Measurements from ENCODE around the gene TUBG2. TPM values are rescaled to one million over a fixed set of nuclear protein-coding genes. Genes with fewer than 3 reads are reported as not detected.

The TUBG2 gene
- total RNA-seq, 1 experiment from 2014 or later, result 20.4 TPM

GRCh38 chr17:42670789-42671657 lies 11.9 kb downstream of the TUBG2 start:
- Histone ChIP-seq H3K4me2 (ENCODE audit: insufficient read depth, insufficient read length, low read length) (peak overlapping the region; percentile 62), H2BK5ac (ENCODE audit: insufficient read length, low read length) (no peak overlapping the region), H2BK20ac (ENCODE audit: low read depth, low read length, poor library complexity, severe bottlenecking) (no peak overlapping the region), H4K20me1 (ENCODE audit: control insufficient read depth, insufficient read depth, insufficient read length) (no peaks in the 10 kb centered on the region), H3K27me3 (ENCODE audit: insufficient read depth, low read length) (no peaks in the 10 kb centered on the region), H3K23me2 (ENCODE audit: insufficient read length, low read depth, low read length, poor library complexity, severe bottlenecking) (peaks cover 26% of the 10 kb centered on the region), H3K9me3 (ENCODE audit: control insufficient read depth, low read depth, low read length) (no peaks in the 10 kb centered on the region), H2BK120ac (ENCODE audit: low read depth, low read length, poor library complexity, severe bottlenecking) (no peak overlapping the region), H4K91ac (ENCODE audit: insufficient read length, low read depth, low read length) (no peak overlapping the region), H2BK12ac (ENCODE audit: insufficient read length, low read depth, low read length) (no peak overlapping the region), H3K18ac (ENCODE audit: insufficient read length, low read depth, low read length) (no peak overlapping the region), H3K4me1 (ENCODE audit: insufficient read depth, low read length) (peaks cover 4% of the 10 kb centered on the region; the same call in 1 of the 2 replicates), H3K4ac (ENCODE audit: low read depth, low read length) (no peak overlapping the region), H3K79me1 (ENCODE audit: insufficient read depth, low read depth, low read length, poor library complexity, severe bottlenecking) (no peaks in the 10 kb centered on the region), H3K14ac (ENCODE audit: insufficient read depth, low read length) (no peak overlapping the region), H3K27ac (ENCODE audit: insufficient read length, low read depth, low read length) (no peak overlapping the region), H2AFZ (ENCODE audit: low read length) (no peak overlapping the region), H4K8ac (replicated peaks; ENCODE audit: insufficient read length, low read depth, low read length) (no peak overlapping the region), H2AK5ac (ENCODE audit: insufficient read length, low read length) (no peak overlapping the region), H3K9ac (ENCODE audit: extremely low read depth, insufficient read length, low read length) (no peak overlapping the region), H2BK15ac (ENCODE audit: low read depth, low read length) (no peak overlapping the region), H4K5ac (ENCODE audit: insufficient read length, low read depth, low read length) (no peak overlapping the region), H3K79me2 (ENCODE audit: insufficient read depth, low read length) (no peaks in the 10 kb centered on the region; the same call in 1 of the 2 replicates), H3T11ph (ENCODE audit: low read length) (no peak overlapping the region), H3K56ac (ENCODE audit: insufficient read length, low read depth, low read length) (no peak overlapping the region), H3K23ac (ENCODE audit: insufficient read length, low read depth, low read length) (no peak overlapping the region)
- Mint-ChIP-seq H3K27me3 (ENCODE audit: low read depth) (peaks cover 4% of the 10 kb centered on the region; the same call in 1 of the 2 replicates), H3K27ac (peak overlapping the region in 2 of 3 experiments; percentile 50 to 81; a peak in 4 of 7 replicates), H3K9me3 (no peaks in the 10 kb centered on the region), H3K4me3 (peak overlapping the region; percentile 68 to 72), H3K4me1 (peaks cover 28 to 44% of the 10 kb centered on the region in 2 experiments), H3K36me3 (ENCODE audit: insufficient read depth in 1 of 3, low read depth in 3 of 3) (peaks cover 20 to 50% (median 41%) of the 10 kb centered on the region in 3 experiments)
- no CpG with 5 or more reads among the region's 50 CpGs for WGBS (ENCODE audit: extremely low coverage, insufficient read length, low lambda C conversion rate)
- DNase-seq, result peak; percentile 96
- TF ChIP-seq CTCF (conservative IDR thresholded peaks at IDR 0.05), result no peak

Measured in H9 (cell line).